ENCODE results near the gene PSMD6.

The PSMD6 gene

DNA sequence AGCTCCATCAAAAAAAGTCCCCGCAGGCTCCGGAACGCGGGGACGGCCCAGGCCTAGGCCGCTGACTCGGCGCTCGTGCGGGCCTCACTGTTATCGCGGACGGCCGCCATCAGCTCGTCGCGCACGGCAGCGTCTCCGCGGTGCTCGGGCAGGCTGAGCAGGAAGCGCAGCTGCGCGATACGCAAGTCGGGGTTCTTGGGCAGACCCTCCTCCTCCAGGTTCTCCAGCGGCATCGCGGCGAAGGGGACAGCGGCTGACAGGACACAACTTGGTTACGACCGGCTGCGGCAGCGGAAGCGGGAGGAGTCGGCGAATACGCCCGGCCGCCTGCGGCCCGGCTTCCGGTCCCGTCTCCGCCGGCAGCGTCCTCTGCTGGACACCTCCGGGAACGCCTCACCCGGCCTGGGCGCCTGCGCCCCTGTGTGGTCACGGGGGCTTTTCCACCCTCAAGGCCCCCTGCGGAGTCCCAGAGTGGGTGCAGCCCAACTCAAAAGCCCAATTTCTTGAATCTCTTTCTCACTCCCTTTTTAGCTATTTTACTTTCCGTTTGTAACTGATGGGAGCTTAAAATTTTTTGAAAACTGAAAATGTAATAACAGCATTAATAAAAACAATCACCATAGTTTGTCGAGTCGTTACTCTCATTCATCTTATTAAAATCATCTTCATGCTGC is at the start of gene PSMD6:
TSS of gene PSMD6 (minus strand) at position 308 of the 674 bp plus-strand sequence. CDS start at position 233, 75 bp downstream.
- DNase-seq = peak; percentile 52

DNA sequence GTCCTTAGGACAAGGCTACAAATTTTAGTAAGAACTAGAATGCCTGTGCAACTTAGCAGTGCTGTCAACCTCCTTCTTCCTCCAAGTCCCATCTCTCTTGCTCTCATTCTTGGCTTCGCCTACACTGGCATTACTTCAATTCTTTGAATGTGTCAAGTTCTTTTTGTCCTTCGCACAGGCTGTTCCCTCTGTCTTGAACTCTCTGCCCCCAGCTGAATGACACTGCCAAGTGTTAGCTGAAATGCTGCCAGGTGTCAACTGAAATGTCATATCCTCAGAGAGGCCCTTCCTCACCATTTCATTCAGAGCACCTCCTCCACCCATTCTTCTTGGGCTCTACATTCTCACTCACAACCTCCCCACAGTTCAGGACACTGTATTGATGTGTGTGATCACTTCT is 48.8 kb upstream of the PSMD6 start:
- DNase-seq = no peak

DNA sequence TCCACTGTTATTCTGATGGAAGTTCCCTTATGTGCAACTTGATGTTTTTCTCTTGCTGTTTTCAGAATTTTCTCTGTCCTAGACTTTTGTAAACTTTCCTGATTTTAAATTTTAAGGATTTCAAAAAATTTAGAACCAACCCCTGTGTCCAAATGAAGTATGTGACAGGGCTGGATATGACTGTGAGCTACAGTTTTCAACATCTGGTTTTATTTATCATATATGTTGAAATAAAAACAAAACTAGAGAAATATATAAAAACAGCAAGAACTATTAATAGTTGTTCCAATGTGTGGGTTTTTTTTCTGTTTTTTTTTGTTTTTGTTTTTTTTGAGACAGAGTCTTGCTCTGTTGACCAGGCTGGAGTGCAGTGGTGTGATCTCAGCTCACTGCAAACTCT is 47.4 kb upstream of the PSMD6 start:
- DNase-seq = no peak

- no peak for DNase-seq
These were observed 44.4 kb upstream of the PSMD6 start for GRCh38 chr3:64067506-64068346.

- no peak for DNase-seq
These were observed 41.5 kb upstream of the PSMD6 start for GRCh38 chr3:64064804-64065203.

DNA sequence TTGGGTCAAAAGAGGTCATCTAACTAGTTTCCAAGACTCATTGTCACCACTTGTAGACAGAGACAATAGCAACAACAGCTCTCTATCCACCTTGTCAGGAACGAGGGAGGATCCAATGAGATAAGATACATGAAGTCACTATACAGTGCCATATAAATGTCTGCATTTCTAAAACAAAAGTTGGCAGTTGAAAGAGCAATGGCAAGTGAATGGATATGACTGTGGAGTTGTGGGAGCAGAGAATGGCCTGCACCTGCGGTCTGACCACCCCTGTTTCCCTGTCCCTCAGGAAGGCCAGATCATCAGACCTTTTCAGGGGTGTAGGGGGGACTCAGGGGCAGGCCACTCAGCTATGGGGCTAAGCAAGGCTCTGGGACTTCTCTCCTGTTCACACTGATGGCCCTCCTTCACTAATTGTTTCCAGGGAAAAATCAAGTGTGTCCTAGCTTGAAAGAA is 40.7 kb upstream of the PSMD6 start:
- no peak for DNase-seq

DNA sequence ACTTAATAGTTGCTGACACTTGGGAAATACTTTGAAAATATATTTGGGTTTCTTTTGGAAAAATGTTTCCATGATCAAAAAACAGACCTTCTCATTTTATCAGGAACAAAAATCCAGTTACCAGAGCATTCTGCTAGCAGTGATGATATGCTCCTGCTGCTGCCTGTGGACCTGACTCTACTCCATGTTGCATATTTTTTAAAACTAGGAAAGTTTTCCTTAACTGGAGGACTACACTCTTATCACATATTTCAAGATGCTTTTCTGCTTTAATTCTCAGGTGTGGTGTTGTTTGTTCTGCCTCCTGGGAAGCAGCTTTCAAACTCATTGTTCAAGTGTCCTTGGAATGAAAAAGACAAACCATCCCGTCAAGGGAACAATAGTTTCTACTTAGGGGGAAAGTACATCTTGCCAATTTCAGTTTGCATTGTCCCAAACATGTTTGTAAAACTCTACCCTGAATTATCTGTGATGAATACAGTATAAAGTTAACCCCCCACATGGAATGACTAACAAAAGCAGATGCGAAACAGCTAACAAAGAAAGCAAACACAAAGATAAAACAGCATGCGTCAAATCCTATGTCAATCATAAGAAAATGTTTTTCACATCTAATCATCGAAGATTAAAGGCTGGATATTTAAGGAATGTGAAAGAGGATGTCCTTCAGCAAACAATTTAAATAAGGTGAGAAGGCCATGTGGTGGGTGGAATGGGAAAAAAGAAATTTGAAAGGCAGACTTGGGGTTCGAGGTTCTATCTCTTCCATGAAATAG is 40.1 kb upstream of the PSMD6 start:
- no peak for DNase-seq

DNA sequence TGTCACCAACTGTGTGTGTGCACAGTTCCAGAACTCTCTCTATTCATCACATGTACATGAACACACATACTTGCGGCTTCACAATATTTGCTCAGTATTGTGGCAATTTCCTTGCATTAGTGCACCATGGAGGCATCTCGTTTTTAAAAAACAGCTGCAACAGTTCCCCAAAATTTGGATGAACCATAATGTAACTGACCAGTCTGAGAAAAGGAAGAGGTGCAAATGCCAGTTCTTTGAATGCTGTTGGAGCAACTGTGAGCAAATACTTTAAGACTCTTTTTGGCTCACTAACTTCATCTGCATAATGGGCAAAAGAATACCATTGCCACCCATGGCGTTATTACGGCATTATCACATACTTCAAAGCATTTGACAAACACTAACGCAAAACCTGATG is 38.3 kb upstream of the PSMD6 start:
- DNase-seq = no peak

GRCh38 chr3:64059484-64060175 is 36.3 kb upstream of the PSMD6 start:
- DNase-seq = no peak

- no peak for DNase-seq
These were observed 35.3 kb upstream of the PSMD6 start for GRCh38 chr3:64058566-64058965.

GRCh38 chr3:64057231-64057630 is 33.9 kb upstream of the PSMD6 start:
- no peak for DNase-seq

GRCh38 chr3:64056606-64057180 is 33.4 kb upstream of the PSMD6 start:
- no peak for DNase-seq

DNA sequence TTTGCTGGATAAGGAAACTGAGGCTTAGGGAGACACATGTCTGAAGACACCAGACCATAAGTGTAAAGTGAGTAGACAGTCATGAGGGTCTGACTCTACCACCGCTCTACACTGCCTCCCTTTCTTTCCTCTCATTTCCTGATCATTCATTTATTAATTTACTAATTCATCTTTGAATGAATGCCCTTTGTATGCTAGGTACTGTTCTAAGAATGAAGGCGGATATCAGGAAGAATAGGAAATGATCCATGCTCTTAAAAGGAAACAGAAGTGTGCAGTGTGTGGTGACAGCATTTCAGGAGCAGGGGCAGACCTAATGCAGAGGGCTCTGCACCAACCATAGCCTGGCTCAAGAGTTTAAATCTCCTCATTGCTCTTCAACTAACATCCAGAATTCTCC is 31.8 kb upstream of the PSMD6 start:
- no peak for DNase-seq

DNA sequence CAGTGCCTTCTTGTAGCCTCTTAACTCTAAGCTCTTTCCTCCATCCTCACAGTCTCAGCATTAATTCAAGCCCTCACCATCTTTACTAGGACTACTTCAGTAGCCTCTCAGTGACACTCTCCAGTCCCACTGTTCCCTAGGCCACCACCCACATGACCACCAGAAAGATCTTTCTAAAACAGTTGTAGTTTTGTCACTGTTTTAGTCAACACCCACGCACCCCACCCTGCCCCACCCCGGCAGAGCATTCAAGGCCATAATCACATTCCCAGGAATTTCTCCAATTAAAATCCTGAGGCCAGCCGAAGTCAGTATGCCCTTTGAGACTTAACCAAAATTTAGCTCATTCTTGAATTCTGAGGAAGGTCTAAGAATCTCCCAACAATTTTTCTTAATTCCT is 31.2 kb upstream of the PSMD6 start:
- no peak for DNase-seq

- no peak for DNase-seq
These were observed 30.3 kb upstream of the PSMD6 start for GRCh38 chr3:64053581-64053980.

- DNase-seq = no peak
These were observed 29.8 kb upstream of the PSMD6 start for GRCh38 chr3:64053117-64053516.

GRCh38 chr3:64049832-64050231 is 26.5 kb upstream of the PSMD6 start:
- no peak for DNase-seq

GRCh38 chr3:64049136-64049535 is 25.8 kb upstream of the PSMD6 start:
- no peak for DNase-seq

GRCh38 chr3:64048631-64049061 is 25.4 kb upstream of the PSMD6 start:
- no peak for DNase-seq

DNA sequence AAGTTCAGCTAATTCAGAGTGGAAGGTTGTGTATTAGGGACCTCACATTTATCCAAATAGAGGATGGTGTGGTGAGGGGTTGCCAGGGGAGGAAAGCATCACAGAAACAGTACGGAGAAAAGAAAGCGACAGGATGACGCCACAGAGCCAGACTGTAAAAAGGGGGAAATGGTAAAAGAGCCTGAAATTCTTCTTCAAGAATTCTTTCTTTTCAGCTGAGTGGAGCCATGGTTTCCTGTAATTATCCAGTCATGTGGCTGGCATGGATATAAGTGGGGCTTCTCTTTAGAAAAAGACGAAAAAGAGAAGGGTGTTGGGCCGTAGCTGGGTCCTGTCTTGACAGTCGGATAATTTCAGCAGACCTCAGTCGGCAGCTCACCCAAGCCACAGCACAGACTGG is 24.5 kb upstream of the PSMD6 start:
- no peak for DNase-seq

DNA sequence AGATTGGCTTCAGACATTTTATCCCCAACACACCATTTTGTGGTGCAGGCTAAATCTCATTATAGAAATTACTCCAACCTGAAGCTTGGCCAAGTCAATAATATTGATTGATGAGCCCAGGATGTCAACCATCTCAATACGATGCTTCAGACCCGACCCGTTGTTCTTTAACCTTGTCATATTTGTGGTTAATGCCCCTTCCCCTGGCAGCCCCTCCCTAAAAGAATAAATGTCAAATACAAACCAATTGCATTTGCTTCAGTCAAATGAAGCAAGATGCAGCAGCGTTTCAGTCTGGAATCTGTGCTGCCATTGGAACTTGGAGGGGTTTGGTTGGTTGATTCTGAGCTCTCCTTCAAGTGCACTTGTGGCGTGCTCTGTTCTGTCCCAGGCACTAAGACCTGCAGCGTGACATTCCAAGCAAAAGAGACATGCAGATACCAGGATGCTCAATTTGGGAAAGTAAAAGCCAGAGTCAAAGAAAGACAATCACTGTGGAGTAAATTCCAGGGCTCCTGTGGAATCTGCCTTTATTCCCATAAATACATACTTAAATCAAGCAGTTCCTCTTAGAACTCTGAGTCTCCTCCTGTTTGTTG is 23.8 kb upstream of the PSMD6 start:
- no peak for DNase-seq

DNA sequence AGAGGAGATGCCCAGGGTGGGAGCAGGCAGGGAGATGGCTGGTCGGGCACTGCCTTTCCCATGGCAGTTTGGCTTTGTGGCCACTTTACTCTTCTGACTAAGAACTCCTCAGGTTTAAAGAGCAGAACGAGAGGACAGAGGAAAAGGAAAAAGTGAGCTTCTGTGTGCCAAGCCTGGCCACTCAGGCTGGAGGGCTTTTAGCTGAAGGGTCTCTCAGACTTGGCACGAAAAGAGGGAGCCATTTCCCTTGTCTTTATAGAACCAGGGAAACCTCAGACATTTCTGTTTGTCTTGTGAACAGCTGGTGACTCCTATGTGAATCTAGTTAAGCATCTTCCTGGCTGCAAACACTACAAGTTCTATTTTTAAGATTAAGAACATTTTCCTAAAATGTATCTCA is 23.3 kb upstream of the PSMD6 start:
- no peak for DNase-seq
